Measurements from ENCODE around the gene SMAD6. TPM values are rescaled to one million over a fixed set of nuclear protein-coding genes. Genes with fewer than 3 reads are reported as not detected.

Gene SMAD6
- total RNA-seq, 1 experiment from 2014 or later, result 6.6 TPM

- no peak for ATAC-seq
- Histone ChIP-seq H3K9me3 (ENCODE audit: control insufficient read depth in 1 of 2, insufficient read depth in 1 of 2, low read depth in 1 of 2, low read length in 2 of 2) (no peaks in the 10 kb centered on the region), H3K27ac (ENCODE audit: low read depth, low read length) (no peak overlapping the region), H3K4me3 (replicated peaks in 1 of 2; ENCODE audit: low read depth in 1 of 2, low read length in 2 of 2) (no peak overlapping the region), H3K4me2 (ENCODE audit: low read length) (no peak overlapping the region), H4K20me1 (ENCODE audit: insufficient read depth) (no peaks in the 10 kb centered on the region), H3K4me1 (ENCODE audit: control insufficient read depth in 1 of 2, insufficient read depth in 2 of 2, low read length in 2 of 2) (peaks cover 40 to 46% of the 10 kb centered on the region in 2 experiments), H3K9ac (ENCODE audit: low read length) (no peak overlapping the region), H3K79me2 (ENCODE audit: insufficient read depth, low read length) (no peaks in the 10 kb centered on the region), H2AFZ (ENCODE audit: low read depth, low read length, poor library complexity, severe bottlenecking) (no peak overlapping the region), H3K27me3 (ENCODE audit: insufficient read depth, low read length) (no peaks in the 10 kb centered on the region), H3K36me3 (ENCODE audit: control insufficient read depth in 1 of 2, insufficient read depth in 2 of 2, low read length in 2 of 2) (no peaks in the 10 kb centered on the region), H3K9me2 (ENCODE audit: insufficient read depth) (no peaks in the 10 kb centered on the region)
- no peak for TF ChIP-seq ATF3 (IDR thresholded peaks at IDR 0.05)
- no peak for TF ChIP-seq ELF1 (IDR thresholded peaks at IDR 0.05; ENCODE audit: borderline replicate concordance, low read depth)
- TF ChIP-seq RAD21 (IDR thresholded peaks at IDR 0.05; ENCODE audit: low read depth), result no peak
- no peak for TF ChIP-seq ZBTB33 (IDR thresholded peaks at IDR 0.05; ENCODE audit: extremely low read depth, insufficient replicate concordance, low read length)
- TF ChIP-seq EZH2 (IDR thresholded peaks at IDR 0.05), result no peak
- TF ChIP-seq MAX (IDR thresholded peaks at IDR 0.05), result no peak
- TF ChIP-seq REST (IDR thresholded peaks at IDR 0.05; ENCODE audit: low read depth), result no peak
- TF ChIP-seq YY1 (IDR thresholded peaks at IDR 0.05; ENCODE audit: extremely low read depth, insufficient replicate concordance, low read depth, low read length), result no peak
- TF ChIP-seq CTCF (IDR thresholded peaks at IDR 0.05 in 2 of 3, conservative IDR thresholded peaks at IDR 0.05 in 1 of 3; ENCODE audit: borderline replicate concordance in 1 of 3, insufficient read depth in 1 of 3, low read depth in 2 of 3, low read length in 2 of 3), result no peak
- no peak for TF ChIP-seq POLR2AphosphoS5 (IDR thresholded peaks at IDR 0.05; ENCODE audit: low read depth, low read length)
- no peak for TF ChIP-seq POLR2A (IDR thresholded peaks at IDR 0.05; ENCODE audit: borderline replicate concordance, extremely low read depth, insufficient read depth, insufficient read length)
- TF ChIP-seq SIN3A (IDR thresholded peaks at IDR 0.05; ENCODE audit: low read depth), result no peak
- TF ChIP-seq CBX3 (IDR thresholded peaks at IDR 0.05; ENCODE audit: low read depth), result no peak
- no peak for TF ChIP-seq EGR1 (IDR thresholded peaks at IDR 0.05; ENCODE audit: low read depth)
- TF ChIP-seq ZNF274 (IDR thresholded peaks at IDR 0.05; ENCODE audit: low read depth, low read length), result no peak
- no peak for TF ChIP-seq JUND (IDR thresholded peaks at IDR 0.05)
- intact Hi-C loops (cut with micrococcal nuclease), result loop anchor here (5.0 kb wide), 1 partner anchor 42 kb away; no protein-coding TSS in a partner anchor
- BruUV-seq (replicated peaks), result no TSS peak
- RAD21 ChIA-PET (ENCODE audit: low non-redundant PET in 1 of 2, low total read pairs in 2 of 2, uncharacterized antibody in 2 of 2, unreplicated experiment in 2 of 2), result no interaction called here
- CTCF ChIA-PET, result no interaction called here
- no peak for DNase-seq (ENCODE audit: low read depth, low spot score)
- POLR2A ChIA-PET, result no interaction called here
These were observed 98.7 kb downstream of the SMAD6 start for GRCh38 chr15:66800584-66801235.

Measured in HCT116 (cell line).